ENCODE data around the gene SLCO3A1.
"Not testable (repeated sequence)": the region's sequence is repeated elsewhere in the genome, so short reads cannot be mapped to it uniquely, and the experiment has no call there.

SLCO3A1 gene

GRCh38 chr15:91942720-91943394 lies 89.3 kb downstream of the SLCO3A1 start:
- FAIRE-seq = peak; percentile 95

GRCh38 chr15:91944331-91944730 lies 90.8 kb downstream of the SLCO3A1 start:
- FAIRE-seq = no peak

- no peak for FAIRE-seq
Observed at GRCh38 chr15:91945385-91945784, 91.9 kb downstream of the SLCO3A1 start.

GRCh38 chr15:91946075-91946474 lies 92.6 kb downstream of the SLCO3A1 start:
- no peak for FAIRE-seq

GRCh38 chr15:91946581-91947292 lies 93.2 kb downstream of the SLCO3A1 start:
- no peak for FAIRE-seq

GRCh38 chr15:91947293-91947679 lies 93.8 kb downstream of the SLCO3A1 start:
- no peak for FAIRE-seq

GRCh38 chr15:91947683-91948608 lies 94.4 kb downstream of the SLCO3A1 start:
- FAIRE-seq = no peak

- no peak for FAIRE-seq
Observed at GRCh38 chr15:91949361-91949760, 95.9 kb downstream of the SLCO3A1 start.

- no peak for FAIRE-seq
Observed at GRCh38 chr15:91950054-91950453, 96.5 kb downstream of the SLCO3A1 start.

- FAIRE-seq = no peak
Observed at GRCh38 chr15:91950631-91951329, 97.3 kb downstream of the SLCO3A1 start.

GRCh38 chr15:91952216-91952615 lies 98.7 kb downstream of the SLCO3A1 start:
- FAIRE-seq = no peak

- FAIRE-seq = no peak
Observed at GRCh38 chr15:91953432-91953831, 99.9 kb downstream of the SLCO3A1 start.

- no peak for FAIRE-seq
Observed at GRCh38 chr15:91954292-91954691, 100.8 kb downstream of the SLCO3A1 start.

- FAIRE-seq = no peak
Observed at GRCh38 chr15:91956026-91956723, 102.7 kb downstream of the SLCO3A1 start.

- no peak for FAIRE-seq
Observed at GRCh38 chr15:91961357-91961756, 107.8 kb downstream of the SLCO3A1 start.

GRCh38 chr15:91963747-91964146 lies 110.2 kb downstream of the SLCO3A1 start:
- FAIRE-seq = not testable (repeated sequence)

GRCh38 chr15:91965501-91966193 lies 112.1 kb downstream of the SLCO3A1 start:
- no peak for FAIRE-seq

GRCh38 chr15:91966194-91966552 lies 112.7 kb downstream of the SLCO3A1 start:
- FAIRE-seq = no peak

GRCh38 chr15:91967935-91968606 lies 114.6 kb downstream of the SLCO3A1 start:
- FAIRE-seq = no peak

GRCh38 chr15:91968610-91969009 lies 115.1 kb downstream of the SLCO3A1 start:
- FAIRE-seq = no peak

GRCh38 chr15:91970142-91970541 lies 116.6 kb downstream of the SLCO3A1 start:
- FAIRE-seq = no peak

All from islet of Langerhans (tissue), 1 donor.